SK-N-DZ (cell line): ENCODE results near the gene SALL1.

Source experiments
- DNase-seq: peaks from one replicate; pipeline ENCODE4 v3.0.0-alpha.2; 2015; ENCODE audit warnings: low spot score

The SALL1 gene

GRCh38 chr16:51112323-51112722, 38.7 kb downstream of the SALL1 start:
- no peak for DNase-seq

GRCh38 chr16:51111759-51112158, 39.3 kb downstream of the SALL1 start:
- no peak for DNase-seq

- DNase-seq, result no peak
These were observed 40.3 kb downstream of the SALL1 start for GRCh38 chr16:51110700-51111157.

- DNase-seq, result no peak
These were observed 41.9 kb downstream of the SALL1 start for GRCh38 chr16:51109173-51109572.

DNA sequence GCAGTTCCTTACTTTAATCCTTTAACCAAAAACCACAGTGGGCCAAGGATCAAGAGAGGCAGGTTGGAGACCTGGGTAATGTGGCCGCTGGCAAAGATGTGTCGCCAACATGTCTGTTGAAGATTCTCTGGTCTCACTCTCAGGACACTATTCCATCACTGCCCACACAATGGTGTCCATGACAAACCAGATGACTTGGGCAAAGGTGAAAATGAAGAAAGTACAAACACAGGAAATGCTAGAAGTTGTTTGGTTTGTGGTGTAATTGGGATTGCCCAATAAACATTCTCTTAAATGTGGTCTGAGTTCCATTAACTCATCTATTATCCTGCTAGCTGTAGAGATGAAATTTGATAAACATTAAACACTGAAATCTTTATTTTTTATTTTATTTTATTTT, 43.3 kb downstream of the SALL1 start:
- no peak for DNase-seq

DNA sequence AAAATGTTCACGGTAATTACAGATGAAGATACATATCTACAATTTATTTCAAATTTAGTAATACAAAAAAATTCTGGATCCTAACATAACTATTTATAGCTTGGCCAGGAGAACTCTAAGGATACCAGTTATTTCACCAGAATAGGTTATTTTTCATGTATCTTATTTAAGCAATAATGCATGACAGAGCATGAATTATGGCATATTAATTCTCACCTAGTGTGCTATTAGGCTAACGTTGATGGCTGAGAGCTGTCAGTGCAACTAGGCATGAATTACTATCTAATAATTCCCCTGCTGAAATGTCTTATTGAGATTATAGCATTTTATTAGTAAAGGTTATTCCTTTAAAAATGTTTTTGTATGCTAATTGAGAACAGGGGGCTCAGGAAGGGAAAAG, 44.5 kb downstream of the SALL1 start:
- no peak for DNase-seq

- no peak for DNase-seq
These were observed 47.5 kb downstream of the SALL1 start for GRCh38 chr16:51103590-51103989.

- DNase-seq, result no peak
These were observed 53.3 kb downstream of the SALL1 start for GRCh38 chr16:51097729-51098128.

- DNase-seq, result no peak
These were observed 55.0 kb downstream of the SALL1 start for GRCh38 chr16:51095890-51096626.

- no peak for DNase-seq
These were observed 55.8 kb downstream of the SALL1 start for GRCh38 chr16:51095084-51095881.

GRCh38 chr16:51093726-51094280, 57.3 kb downstream of the SALL1 start:
- DNase-seq, result no peak
